CD1c-positive myeloid dendritic cell (primary cell): ENCODE data around the gene IQCB1.
"Not testable (repeated sequence)": the region's sequence is repeated elsewhere in the genome, so short reads cannot be mapped to it uniquely, and the experiment has no call there.

Source experiments
- DNase-seq: peaks from one replicate; pipeline ENCODE4 v3.0.0-alpha.2; 2016; ENCODE audit errors: extremely low spot score

The IQCB1 gene

GRCh38 chr3:121748680-121749275 is 86.1 kb downstream of the IQCB1 start:
- peak; percentile 60 for DNase-seq

GRCh38 chr3:121747976-121748375 is 86.9 kb downstream of the IQCB1 start:
- peak; percentile 17 for DNase-seq

GRCh38 chr3:121743106-121743505 is 91.8 kb downstream of the IQCB1 start:
- not testable (repeated sequence) for DNase-seq

- no peak for DNase-seq
These were observed 94.0 kb downstream of the IQCB1 start for GRCh38 chr3:121740896-121741295.

- no peak for DNase-seq
These were observed 95.0 kb downstream of the IQCB1 start for GRCh38 chr3:121739902-121740301.

GRCh38 chr3:121737644-121738043 is 97.2 kb downstream of the IQCB1 start:
- no peak for DNase-seq

GRCh38 chr3:121736112-121736511 is 98.7 kb downstream of the IQCB1 start:
- DNase-seq = no peak

- no peak for DNase-seq
These were observed 99.7 kb downstream of the IQCB1 start for GRCh38 chr3:121735047-121735696.

GRCh38 chr3:121730940-121731687 is 103.7 kb downstream of the IQCB1 start:
- no peak for DNase-seq

- no peak for DNase-seq
These were observed 110.7 kb downstream of the IQCB1 start for GRCh38 chr3:121724130-121724529.

GRCh38 chr3:121723485-121723884 is 111.4 kb downstream of the IQCB1 start:
- no peak for DNase-seq

- DNase-seq = no peak
These were observed 112.4 kb downstream of the IQCB1 start for GRCh38 chr3:121722411-121722810.

- DNase-seq = no peak
These were observed 114.7 kb downstream of the IQCB1 start for GRCh38 chr3:121720163-121720562.
